Non-pigmented ciliary epithelial cell (primary cell): Measurements from ENCODE around the gene ARHGEF12.

Experiments used
- DNase-seq: peaks from one replicate; pipeline ENCODE4 v3.0.0-alpha.2; 2010; ENCODE audit warnings: low read depth

The ARHGEF12 gene

GRCh38 chr11:120339394-120339890 is 3.2 kb downstream of the ARHGEF12 start:
- DNase-seq = no peak

- DNase-seq = no peak
Measured at GRCh38 chr11:120340529-120340928, 4.3 kb downstream of the ARHGEF12 start.

GRCh38 chr11:120342226-120342625 is 6.0 kb downstream of the ARHGEF12 start:
- DNase-seq = no peak

GRCh38 chr11:120342678-120343077 is 6.5 kb downstream of the ARHGEF12 start:
- DNase-seq = no peak

GRCh38 chr11:120343429-120343828 is 7.2 kb downstream of the ARHGEF12 start:
- no peak for DNase-seq

GRCh38 chr11:120344302-120345004 is 8.2 kb downstream of the ARHGEF12 start:
- peak; percentile 52 for DNase-seq

GRCh38 chr11:120346233-120346632 is 10.0 kb downstream of the ARHGEF12 start:
- DNase-seq = no peak

- DNase-seq = no peak
Measured at GRCh38 chr11:120350637-120351036, 14.4 kb downstream of the ARHGEF12 start.

GRCh38 chr11:120352405-120352804 is 16.2 kb downstream of the ARHGEF12 start:
- DNase-seq = no peak

GRCh38 chr11:120354068-120354467 is 17.9 kb downstream of the ARHGEF12 start:
- no peak for DNase-seq

GRCh38 chr11:120354779-120355178 is 18.6 kb downstream of the ARHGEF12 start:
- no peak for DNase-seq

- no peak for DNase-seq
Measured at GRCh38 chr11:120357620-120358019, 21.4 kb downstream of the ARHGEF12 start.

GRCh38 chr11:120358729-120359128 is 22.5 kb downstream of the ARHGEF12 start:
- no peak for DNase-seq

GRCh38 chr11:120363436-120363835 is 27.2 kb downstream of the ARHGEF12 start:
- no peak for DNase-seq

GRCh38 chr11:120365512-120365911 is 29.3 kb downstream of the ARHGEF12 start:
- no peak for DNase-seq

- no peak for DNase-seq
Measured at GRCh38 chr11:120372296-120372695, 36.1 kb downstream of the ARHGEF12 start.

- DNase-seq = no peak
Measured at GRCh38 chr11:120375076-120375475, 38.9 kb downstream of the ARHGEF12 start.

GRCh38 chr11:120376547-120377182 is 40.5 kb downstream of the ARHGEF12 start:
- DNase-seq = no peak

GRCh38 chr11:120378474-120378873 is 42.3 kb downstream of the ARHGEF12 start:
- no peak for DNase-seq

GRCh38 chr11:120381401-120381800 is 45.2 kb downstream of the ARHGEF12 start:
- no peak for DNase-seq

- DNase-seq = no peak
Measured at GRCh38 chr11:120383518-120384155, 47.4 kb downstream of the ARHGEF12 start.

- DNase-seq = no peak
Measured at GRCh38 chr11:120384476-120384875, 48.3 kb downstream of the ARHGEF12 start.

GRCh38 chr11:120385110-120385509 is 48.9 kb downstream of the ARHGEF12 start:
- DNase-seq = no peak
